GM19193 (cell line): Measurements from ENCODE around the gene TMEM120B.
A peak's percentile ranks its signal among the peaks of the same experiment; 100 is the strongest.

ENCODE experiments used
- POLR2A ChIP-seq: IDR thresholded peaks from 4 replicates; pipeline ENCODE4 v1.6.1; 2011; ENCODE audit not compliant: insufficient read depth, insufficient read length; ENCODE audit errors: extremely low read depth

Gene TMEM120B

DNA sequence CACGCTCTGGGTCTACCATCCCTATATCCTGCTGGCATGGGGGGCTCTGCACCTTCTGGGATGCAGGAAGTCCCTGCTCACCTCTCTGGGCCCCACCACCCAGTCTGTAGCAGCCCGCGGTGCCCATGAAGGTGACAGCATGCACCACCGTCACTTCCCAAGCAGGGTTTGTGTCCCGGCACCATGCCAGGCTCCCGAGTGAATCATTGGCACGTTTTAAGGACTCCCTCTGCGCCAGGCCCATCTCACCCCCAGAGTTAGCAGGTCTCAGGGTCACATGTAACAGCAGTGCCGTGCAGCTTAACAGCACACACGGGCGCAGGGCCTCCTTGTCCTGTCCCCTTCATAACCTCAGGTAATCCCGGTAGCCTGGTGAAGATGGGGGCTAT is 111.2 kb downstream of the TMEM120B start:
- TF ChIP-seq POLR2A: no peak

DNA sequence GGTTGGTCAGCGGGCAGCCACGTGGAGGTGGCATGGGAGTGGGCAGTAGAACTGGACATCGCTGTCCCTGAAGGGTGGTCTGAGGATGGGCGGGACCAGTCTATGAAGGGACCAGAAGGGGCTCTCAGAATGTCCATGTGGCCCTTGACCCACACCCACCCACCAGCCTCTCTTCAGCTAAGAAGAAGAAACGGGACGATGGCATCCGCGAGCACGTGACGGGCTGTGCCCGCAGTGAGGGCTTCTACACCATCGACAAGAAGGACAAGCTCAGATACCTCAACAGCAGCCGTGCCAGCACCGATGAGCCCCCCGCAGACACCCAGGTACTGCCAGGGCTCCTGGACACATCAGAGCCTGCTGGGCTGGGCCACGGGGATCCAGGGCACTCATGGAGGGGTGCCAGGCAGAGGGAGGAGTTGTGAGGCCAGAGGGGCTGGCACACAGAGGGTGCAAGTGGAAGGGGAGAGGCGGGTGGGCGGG is 112.5 kb downstream of the TMEM120B start:
- TF ChIP-seq POLR2A: peak; percentile 11

DNA sequence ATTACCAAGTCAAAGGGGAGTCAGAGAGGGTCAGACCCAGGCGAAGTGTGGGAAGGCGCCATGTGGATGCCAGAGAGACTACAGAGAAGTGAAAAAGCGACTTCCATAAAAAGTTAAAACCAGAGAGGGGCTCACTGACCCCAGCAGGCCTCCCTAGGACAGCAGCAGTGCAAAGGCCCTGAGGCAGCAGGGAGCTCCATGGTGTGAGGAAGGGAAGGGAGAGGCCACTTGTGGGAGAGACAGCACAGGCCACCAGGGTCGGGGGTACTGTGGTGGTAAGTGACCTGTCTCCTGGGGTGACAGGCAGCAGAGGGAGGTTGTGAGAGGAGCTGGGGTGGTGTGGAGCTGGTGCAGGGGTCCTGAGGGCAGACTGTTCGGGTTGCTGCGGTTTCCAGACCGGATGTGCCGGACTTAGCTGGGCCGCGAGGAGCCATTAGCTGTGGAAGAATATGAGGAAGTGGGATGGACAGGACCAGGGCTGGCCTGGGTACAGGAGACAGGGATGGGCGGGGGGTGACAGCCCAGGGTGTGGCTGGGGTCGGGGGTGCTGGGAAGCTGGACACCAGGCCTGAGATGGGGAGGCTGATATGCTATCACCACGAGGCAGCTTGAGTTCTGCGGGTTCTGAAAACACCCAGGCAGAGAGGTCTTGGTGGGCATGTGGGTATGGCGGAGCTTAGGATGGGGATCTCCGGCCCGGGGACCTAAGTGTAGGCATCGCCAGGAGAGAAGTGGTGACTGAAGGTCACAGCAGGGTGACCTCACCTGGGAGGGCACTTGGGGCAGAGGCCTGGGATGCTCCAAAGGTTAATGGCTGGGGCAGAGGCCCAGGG is 114.0 kb downstream of the TMEM120B start:
- no peak for TF ChIP-seq POLR2A

DNA sequence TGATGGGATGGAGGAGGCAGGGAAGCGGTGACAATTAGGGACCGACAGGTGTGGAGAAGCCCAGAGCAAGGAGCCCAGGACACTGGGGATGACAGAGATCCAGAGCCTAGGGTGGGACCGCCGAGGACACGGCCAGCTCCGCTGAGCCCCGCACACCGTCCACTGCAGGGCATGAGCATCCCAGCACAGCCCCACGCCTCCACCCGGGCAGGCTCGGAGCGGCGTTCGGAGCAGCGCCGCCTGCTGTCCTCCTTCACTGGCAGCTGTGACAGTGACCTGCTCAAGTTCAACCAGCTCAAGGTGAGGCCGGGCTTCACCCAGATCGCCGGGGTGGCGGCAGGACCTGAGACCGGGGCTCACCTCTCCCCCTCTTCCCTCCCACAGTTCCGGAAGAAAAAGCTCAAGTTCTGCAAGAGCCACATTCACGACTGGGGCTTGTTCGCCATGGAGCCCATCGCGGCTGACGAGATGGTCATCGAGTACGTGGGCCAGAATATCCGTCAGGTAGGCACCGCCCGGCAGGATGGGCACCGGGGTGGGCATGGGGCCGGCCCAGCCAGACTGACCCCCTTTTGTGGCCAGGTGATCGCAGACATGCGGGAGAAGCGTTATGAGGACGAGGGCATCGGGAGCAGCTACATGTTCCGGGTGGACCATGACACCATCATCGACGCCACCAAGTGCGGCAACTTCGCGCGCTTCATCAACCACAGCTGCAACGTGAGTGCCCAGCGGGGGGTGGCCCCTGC is 115.0 kb downstream of the TMEM120B start:
- no peak for TF ChIP-seq POLR2A

DNA sequence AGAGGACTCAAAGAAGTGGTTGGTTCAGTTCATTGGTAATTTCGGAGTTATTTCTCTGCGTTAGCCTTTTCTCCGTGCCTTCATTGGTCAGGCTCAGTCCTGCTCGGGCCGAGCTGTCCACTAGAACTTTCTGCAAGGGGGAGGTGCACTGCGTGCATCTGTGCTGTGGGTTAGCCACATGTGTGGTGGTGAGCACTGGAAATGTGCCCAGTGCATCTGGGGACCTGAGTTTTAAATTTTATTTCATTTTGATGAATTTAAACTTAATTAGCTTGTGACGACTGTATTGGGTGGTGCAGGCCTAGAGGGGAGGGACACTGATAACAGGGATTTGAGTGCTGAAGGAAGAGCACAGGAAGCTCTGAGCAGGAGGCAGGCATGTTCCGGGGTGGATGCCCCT is 115.8 kb downstream of the TMEM120B start:
- no peak for TF ChIP-seq POLR2A

DNA sequence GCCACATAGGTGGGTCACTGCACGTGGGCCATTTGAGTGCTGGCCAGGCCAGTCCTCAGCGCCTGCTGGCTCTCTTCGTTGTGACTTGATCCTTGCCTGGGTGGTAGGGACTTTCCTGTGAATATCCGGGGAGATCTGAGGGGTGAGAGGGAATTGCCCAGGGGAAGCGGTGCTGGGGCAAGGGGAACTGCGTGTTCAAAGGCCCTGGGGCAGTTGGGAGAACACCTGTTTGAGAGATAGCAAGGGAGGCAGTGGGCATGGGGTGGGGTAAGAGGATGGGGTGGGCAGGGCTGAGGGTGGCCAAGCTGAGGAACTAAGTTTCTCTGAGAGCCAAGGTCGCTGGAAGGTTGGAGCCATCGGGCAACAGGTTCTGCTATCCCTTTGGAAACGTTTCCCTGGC is 116.3 kb downstream of the TMEM120B start:
- no peak for TF ChIP-seq POLR2A

DNA sequence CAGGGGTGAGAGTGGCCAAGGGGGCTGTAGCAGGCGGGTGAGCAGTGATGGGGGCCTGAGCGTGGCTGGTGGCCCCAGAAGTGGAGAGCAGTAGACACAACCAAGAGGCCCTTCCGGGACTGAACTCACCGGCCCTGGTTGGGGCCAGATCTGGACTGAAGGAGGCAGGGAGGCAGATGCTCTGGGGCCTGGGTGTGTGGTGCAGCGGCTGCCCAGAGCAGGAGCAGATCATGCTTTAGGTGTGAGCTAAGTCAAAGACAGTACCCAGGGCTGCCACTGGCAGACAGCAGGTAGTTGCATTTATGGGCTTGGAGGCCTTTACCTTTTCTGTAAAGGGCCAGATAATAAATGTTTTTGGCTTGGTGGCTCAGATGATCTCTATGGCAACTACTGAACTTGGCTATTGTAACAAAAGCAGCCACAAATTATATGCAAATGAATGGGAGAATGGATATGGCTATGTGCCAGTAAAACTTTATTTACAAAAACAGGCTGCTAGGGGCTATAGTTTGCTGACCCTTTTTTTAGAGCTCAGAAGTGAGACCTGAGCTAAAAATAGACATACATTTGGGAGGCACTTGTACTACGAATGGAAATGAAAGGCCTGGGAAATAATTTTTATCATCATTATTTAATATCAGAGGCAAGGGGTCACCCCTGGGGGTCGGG is 116.8 kb downstream of the TMEM120B start:
- no peak for TF ChIP-seq POLR2A

DNA sequence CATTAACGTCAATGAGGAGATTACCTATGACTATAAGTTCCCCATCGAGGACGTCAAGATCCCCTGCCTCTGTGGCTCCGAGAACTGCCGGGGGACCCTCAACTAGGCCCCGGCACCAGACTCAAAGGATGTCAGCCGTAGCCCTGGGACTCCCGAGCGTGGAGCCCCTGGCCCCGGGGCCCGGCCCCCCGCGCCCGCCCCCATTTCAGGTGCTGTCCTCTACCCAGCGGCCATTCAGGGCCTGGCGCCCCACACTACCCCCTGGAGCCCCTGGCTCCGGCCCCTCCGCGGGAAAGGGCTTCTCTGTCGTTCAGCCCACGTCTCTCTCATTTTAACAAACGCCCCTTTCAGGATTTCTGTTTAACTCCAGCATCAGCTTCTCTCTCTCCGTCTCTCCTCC is 117.6 kb downstream of the TMEM120B start:
- no peak for TF ChIP-seq POLR2A

DNA sequence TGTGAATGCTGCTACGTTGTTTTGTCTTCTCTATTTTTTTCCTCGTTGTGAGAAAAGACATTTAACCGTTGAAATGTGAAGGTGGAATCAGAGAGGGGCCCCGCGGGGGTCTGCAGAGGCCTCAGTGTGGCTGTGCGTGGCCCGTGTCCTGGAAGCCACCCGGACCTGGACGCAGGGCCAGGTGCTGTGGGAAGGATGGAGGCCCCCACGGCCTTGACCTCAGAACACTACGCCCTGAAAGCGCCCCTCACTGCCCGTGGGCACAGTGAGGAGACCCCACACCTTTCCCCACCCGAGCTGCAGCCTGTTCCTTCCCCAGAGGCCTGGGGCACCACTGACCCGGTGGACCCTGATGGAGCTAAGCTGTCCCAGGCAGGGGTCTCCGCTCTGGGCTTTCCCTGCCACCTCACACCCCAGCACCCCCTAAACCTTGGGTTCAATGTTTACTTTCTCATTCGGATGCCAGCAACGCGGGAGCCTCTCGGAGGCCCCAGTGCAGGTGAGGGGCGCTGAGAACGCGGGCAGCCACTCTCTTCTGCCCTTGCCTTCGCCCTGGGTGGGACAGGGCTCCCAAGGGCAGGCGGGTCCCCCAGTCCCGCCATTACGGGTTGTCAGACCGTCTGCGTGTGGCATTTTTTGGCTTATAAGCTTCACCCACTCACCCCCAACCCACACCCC is 118.2 kb downstream of the TMEM120B start:
- no peak for TF ChIP-seq POLR2A
